Activated CD4-positive, alpha-beta T cell treated with anti-CD3 and anti-CD28 coated beads, Interleukin-2, amount 10 ng/mL, durations not matched to agents 7 days and 5 days (primary cell): ENCODE measurements around the gene UBALD2. TPM values are rescaled to one million over a fixed set of nuclear protein-coding genes. Genes with fewer than 3 reads are reported as not detected.
"Not testable (repeated sequence)": the region's sequence is repeated elsewhere in the genome, so short reads cannot be mapped to it uniquely, and the experiment has no call there.

Experiments used
- CTCF ChIA-PET: fragments of 350-600 bp; sonication (Branson Sonifier 250); formaldehyde crosslinking; loops from one replicate; lab custom pipeline; 2021; ENCODE audit warnings: antibody characterized with exemption; lab: Charles Lee
- POLR2A ChIA-PET: fragments of 350-600 bp; sonication (Branson Sonifier 250); formaldehyde crosslinking; loops from one replicate; lab custom pipeline; 2021; ENCODE audit warnings: antibody characterized with exemption; lab: Charles Lee
- DNase-seq: peaks from one replicate; pipeline ENCODE4 v3.0.0-alpha.2; 2020
- H3K27ac Mint-ChIP-seq: one replicate; pipeline ENCODE4 v1.8.0; 2021; ENCODE audit warnings: mild to moderate bottlenecking, moderate library complexity, mixed read lengths
- H3K27me3 Mint-ChIP-seq: one replicate; pipeline ENCODE4 v1.8.0; 2021; ENCODE audit warnings: mixed read lengths
- H3K36me3 Mint-ChIP-seq: one replicate; pipeline ENCODE4 v1.8.0; 2021; ENCODE audit warnings: low read depth, mixed read lengths
- H3K4me1 Mint-ChIP-seq: one replicate; pipeline ENCODE4 v1.8.0; 2021; ENCODE audit warnings: mixed read lengths
- H3K4me3 Mint-ChIP-seq: one replicate; pipeline ENCODE4 v1.8.0; 2021; ENCODE audit warnings: mild to moderate bottlenecking, moderate library complexity, mixed read lengths
- H3K9me3 Mint-ChIP-seq: one replicate; pipeline ENCODE4 v1.8.0; 2021; ENCODE audit warnings: mixed read lengths
- total RNA-seq, 2 experiments: library from RNA; stranded (reverse); gene quantifications; one replicate each; pipeline ENCODE4 v1.2.3, GENCODE V29; 2021

The UBALD2 gene
- total RNA-seq, result 100 to 1,000 TPM; 319 to 399 TPM

- peaks cover 60% of the 10 kb centered on the region for H3K4me1 Mint-ChIP-seq
- no peaks in the 10 kb centered on the region for H3K9me3 Mint-ChIP-seq
- ChIA-PET CTCF (interaction anchor here (0.6 to 5.7 kb wide), 14 partner anchors 10 to 820 kb away, joined by 3 to 40 read pairs (median 4); partner anchors contain the start of gene TRIM65), POLR2A (interaction anchor here (0.7 to 2.1 kb wide), 10 partner anchors 13 to 481 kb away, joined by 3 to 27 read pairs (median 4); partner anchors contain the start of gene UNK)
- H3K27ac Mint-ChIP-seq, result peak within 1 kb of the TSS; percentile 99
- peaks cover 44% of the 10 kb centered on the region for H3K36me3 Mint-ChIP-seq
- H3K4me3 Mint-ChIP-seq, result peak within 1 kb of the TSS; percentile 93
- no peaks in the 10 kb centered on the region for H3K27me3 Mint-ChIP-seq
- DNase-seq, result peak; percentile 99
Measured at GRCh38 chr17:76264755-76265623, at the start of gene UBALD2. TSS of gene UBALD2 (plus strand) at chr17:76265348. CDS start at chr17:76265506, 158 bp downstream.

- Mint-ChIP-seq H3K4me3 (no peak overlapping the region), H3K36me3 (peaks cover 67% of the 10 kb centered on the region)
- CTCF ChIA-PET, result interaction anchor here (1.0 to 1.9 kb wide), 6 partner anchors 11 to 43 kb away, joined by 4 to 7 read pairs (median 4); no protein-coding TSS in a partner anchor
Measured at GRCh38 chr17:76217081-76217480, 48.1 kb upstream of the UBALD2 start.

GRCh38 chr17:76219670-76220383 is 45.3 kb upstream of the UBALD2 start:
- no peak for DNase-seq
- H3K36me3 Mint-ChIP-seq, result peaks cover 54% of the 10 kb centered on the region
- no peaks in the 10 kb centered on the region for H3K9me3 Mint-ChIP-seq
- H3K27ac Mint-ChIP-seq, result no peak overlapping the region
- CTCF ChIA-PET, result no interaction called here
- H3K27me3 Mint-ChIP-seq, result no peaks in the 10 kb centered on the region
- no peak overlapping the region for H3K4me3 Mint-ChIP-seq
- POLR2A ChIA-PET, result no interaction called here
- H3K4me1 Mint-ChIP-seq, result peaks cover 39% of the 10 kb centered on the region

More at GRCh38 chr17:76217081-76217480, 48.1 kb upstream of the UBALD2 start:
- no peaks in the 10 kb centered on the region for H3K9me3 Mint-ChIP-seq
- H3K27me3 Mint-ChIP-seq, result no peaks in the 10 kb centered on the region
- H3K27ac Mint-ChIP-seq, result no peak overlapping the region
- H3K4me1 Mint-ChIP-seq, result peaks cover 54% of the 10 kb centered on the region
- POLR2A ChIA-PET, result interaction anchor here (0.6 kb wide), 1 partner anchor 153 kb away, joined by 3 read pairs; no protein-coding TSS in a partner anchor
- no peak for DNase-seq

- peaks cover 26% of the 10 kb centered on the region for H3K4me1 Mint-ChIP-seq
- H3K9me3 Mint-ChIP-seq, result no peaks in the 10 kb centered on the region
- H3K27me3 Mint-ChIP-seq, result no peaks in the 10 kb centered on the region
- CTCF ChIA-PET, result no interaction called here
- DNase-seq, result no peak
- POLR2A ChIA-PET, result no interaction called here
- H3K27ac Mint-ChIP-seq, result no peak overlapping the region
- peaks cover 51% of the 10 kb centered on the region for H3K36me3 Mint-ChIP-seq
- no peak overlapping the region for H3K4me3 Mint-ChIP-seq
Measured at GRCh38 chr17:76223802-76224201, 41.3 kb upstream of the UBALD2 start.

- H3K9me3 Mint-ChIP-seq, POLR2A ChIA-PET, H3K4me3 Mint-ChIP-seq, H3K27me3 Mint-ChIP-seq, DNase-seq, H3K27ac Mint-ChIP-seq: not testable (repeated sequence)
- peaks cover 56% of the 10 kb centered on the region for H3K36me3 Mint-ChIP-seq
- CTCF ChIA-PET, result interaction anchor here (1.1 kb wide), 1 partner anchor 24 kb away, joined by 3 read pairs; no protein-coding TSS in a partner anchor
- peaks cover 30% of the 10 kb centered on the region for H3K4me1 Mint-ChIP-seq
Measured at GRCh38 chr17:76225373-76226086, 39.6 kb upstream of the UBALD2 start.

- H3K4me3 Mint-ChIP-seq, H3K9me3 Mint-ChIP-seq, DNase-seq, H3K27me3 Mint-ChIP-seq, CTCF ChIA-PET, POLR2A ChIA-PET: not testable (repeated sequence)
- H3K27ac Mint-ChIP-seq, result peak overlapping the region; percentile 50
- H3K36me3 Mint-ChIP-seq, result peaks cover 54% of the 10 kb centered on the region
- peaks cover 28% of the 10 kb centered on the region for H3K4me1 Mint-ChIP-seq
Measured at GRCh38 chr17:76226749-76227148, 38.4 kb upstream of the UBALD2 start.

- Mint-ChIP-seq H3K4me1 (peaks cover 59% of the 10 kb centered on the region), H3K36me3 (peaks cover 65% of the 10 kb centered on the region), H3K4me3 (no peak overlapping the region), H3K9me3 (peaks cover 2% of the 10 kb centered on the region), H3K27me3 (no peaks in the 10 kb centered on the region), H3K27ac (no peak overlapping the region)
- ChIA-PET CTCF (interaction anchor here (1.5 kb wide), 1 partner anchor 36 kb away, joined by 3 read pairs; no protein-coding TSS in a partner anchor), POLR2A (no interaction called here)
- no peak for DNase-seq
Measured at GRCh38 chr17:76232342-76232741, 32.8 kb upstream of the UBALD2 start.

- DNase-seq, result no peak
- ChIA-PET POLR2A (no interaction called here), CTCF (interaction anchor here (0.6 kb wide), 1 partner anchor 42 kb away, joined by 3 read pairs; no protein-coding TSS in a partner anchor)
- peaks cover 73% of the 10 kb centered on the region for H3K36me3 Mint-ChIP-seq
- H3K9me3 Mint-ChIP-seq, result peaks cover 2% of the 10 kb centered on the region
- no peak overlapping the region for H3K27ac Mint-ChIP-seq
- peaks cover 68% of the 10 kb centered on the region for H3K4me1 Mint-ChIP-seq
- H3K27me3 Mint-ChIP-seq, result no peaks in the 10 kb centered on the region
- no peak overlapping the region for H3K4me3 Mint-ChIP-seq
Measured at GRCh38 chr17:76233588-76234353, 31.4 kb upstream of the UBALD2 start.

- ChIA-PET POLR2A (no interaction called here), CTCF (no interaction called here)
- no peak overlapping the region for H3K4me3 Mint-ChIP-seq
- no peak for DNase-seq
- peaks cover 68% of the 10 kb centered on the region for H3K4me1 Mint-ChIP-seq
- peaks cover 2% of the 10 kb centered on the region for H3K9me3 Mint-ChIP-seq
- H3K36me3 Mint-ChIP-seq, result peaks cover 71% of the 10 kb centered on the region
- no peak overlapping the region for H3K27ac Mint-ChIP-seq
- H3K27me3 Mint-ChIP-seq, result no peaks in the 10 kb centered on the region
Measured at GRCh38 chr17:76234354-76234679, 30.8 kb upstream of the UBALD2 start.

GRCh38 chr17:76235883-76236282 is 29.3 kb upstream of the UBALD2 start:
- H3K4me1 Mint-ChIP-seq, result peaks cover 61% of the 10 kb centered on the region
- no peaks in the 10 kb centered on the region for H3K27me3 Mint-ChIP-seq
- ChIA-PET POLR2A (no interaction called here), CTCF (interaction anchor here (1.3 kb wide), 1 partner anchor 13 kb away, joined by 3 read pairs; no protein-coding TSS in a partner anchor)
- H3K36me3 Mint-ChIP-seq, result peaks cover 60% of the 10 kb centered on the region
- no peak for DNase-seq
- H3K4me3 Mint-ChIP-seq, result no peak overlapping the region
- peaks cover 2% of the 10 kb centered on the region for H3K9me3 Mint-ChIP-seq
- H3K27ac Mint-ChIP-seq, result no peak overlapping the region

- ChIA-PET POLR2A (no interaction called here), CTCF (interaction anchor here (1.5 kb wide), 1 partner anchor 35 kb away, joined by 4 read pairs; no protein-coding TSS in a partner anchor)
- no peak overlapping the region for H3K4me3 Mint-ChIP-seq
Measured at GRCh38 chr17:76236603-76237002, 28.5 kb upstream of the UBALD2 start.

More at GRCh38 chr17:76236603-76237002, 28.5 kb upstream of the UBALD2 start:
- Mint-ChIP-seq H3K27me3 (no peaks in the 10 kb centered on the region), H3K27ac (no peak overlapping the region), H3K36me3 (peaks cover 57% of the 10 kb centered on the region), H3K4me1 (peaks cover 67% of the 10 kb centered on the region), H3K9me3 (peaks cover 2% of the 10 kb centered on the region)
- DNase-seq, result no peak
